HepG2 (cell line): ENCODE data around the gene SYT8.

Experiments used
- MAZ ChIP-seq, 2 experiments: sonication (generic) in 1 of 2; formaldehyde crosslinking in 1 of 2; IDR thresholded peaks; 2 replicates each; pipeline versions ENCODE4 v1.5.0 to v1.6.1; 2012 to 2020; ENCODE audit warnings: low read depth in 2 of 2, mild to moderate bottlenecking in 2 of 2, borderline replicate concordance in 1 of 2, improper control_type of control experiment in 1 of 2, low read length in 1 of 2, missing genetic modification reagents in 1 of 2, moderate library complexity in 1 of 2
- SAFB2 ChIP-seq: sonication (generic); formaldehyde crosslinking; IDR thresholded peaks from 2 replicates; pipeline ENCODE4 v1.5.1; 2020; ENCODE audit warnings: missing genetic modification reagents, low read depth, mild to moderate bottlenecking, borderline replicate concordance
- ZFP36L2 ChIP-seq: sonication (generic); formaldehyde crosslinking; IDR thresholded peaks from 2 replicates; pipeline ENCODE4 v1.4.0; 2020; ENCODE audit warnings: missing genetic modification reagents
- ZNF207 ChIP-seq: fragments of 450-650 bp; IDR thresholded peaks from 2 replicates; pipeline ENCODE4 v1.6.1; 2016; ENCODE audit warnings: antibody characterized with exemption, borderline replicate concordance
- TF ChIP-seq, protein P1 (sequence below), 2 experiments: sonication (generic) in 1 of 2; formaldehyde crosslinking in 1 of 2; IDR thresholded peaks; 2 replicates each; pipeline versions ENCODE4 v1.5.1 to v1.6.1; 2011 to 2020; ENCODE audit warnings: borderline replicate concordance in 1 of 2, low read depth in 1 of 2, low read length in 1 of 2, mild to moderate bottlenecking in 1 of 2, missing genetic modification reagents in 1 of 2, moderate library complexity in 1 of 2

DNA sequence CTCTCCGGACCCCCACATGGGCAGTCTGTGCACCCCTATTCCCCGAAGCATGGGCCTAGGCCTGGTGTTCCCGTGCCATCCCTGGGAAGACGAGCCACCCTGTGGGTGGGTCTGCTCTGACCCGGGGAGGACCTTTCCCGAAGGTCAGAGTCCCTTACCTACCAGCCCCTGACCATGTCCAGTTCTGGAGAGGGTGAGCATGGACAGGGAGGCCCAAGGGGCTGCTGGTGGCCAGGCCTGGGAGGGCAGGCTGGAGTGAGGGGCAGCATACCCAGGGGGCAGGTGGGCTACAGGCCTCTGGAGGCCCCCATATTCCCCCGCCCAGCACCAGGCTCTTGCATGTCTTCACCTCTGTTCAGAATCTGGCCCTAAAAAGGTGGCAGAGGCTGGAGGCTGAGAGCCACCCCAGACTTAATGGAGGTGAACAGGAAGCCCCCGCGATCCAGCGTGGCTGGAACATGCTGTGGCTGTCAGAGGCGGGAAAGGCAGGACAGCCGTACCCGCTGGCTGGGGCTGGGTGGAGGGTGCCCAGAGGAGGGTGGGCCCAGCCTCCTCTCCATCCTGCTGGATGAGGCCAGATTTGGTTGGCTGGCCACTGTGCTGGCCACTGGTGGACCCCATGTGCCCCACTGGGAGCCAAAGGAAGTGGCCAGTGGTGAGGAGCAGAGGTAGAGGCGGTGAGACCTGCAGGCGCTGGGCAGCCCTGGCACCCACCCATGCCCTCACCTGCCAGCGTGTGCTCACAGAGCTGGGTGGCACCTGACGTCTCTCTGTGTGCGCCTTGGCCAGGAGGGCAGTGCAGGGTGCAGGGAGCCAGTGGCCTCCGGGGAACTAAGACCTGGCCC is 11.2 kb upstream of the SYT8 start:
- no peak for TF ChIP-seq ZNF207
- TF ChIP-seq ZFP36L2 (CRISPR knock-in tag) = no peak
- TF ChIP-seq, protein P1, sequence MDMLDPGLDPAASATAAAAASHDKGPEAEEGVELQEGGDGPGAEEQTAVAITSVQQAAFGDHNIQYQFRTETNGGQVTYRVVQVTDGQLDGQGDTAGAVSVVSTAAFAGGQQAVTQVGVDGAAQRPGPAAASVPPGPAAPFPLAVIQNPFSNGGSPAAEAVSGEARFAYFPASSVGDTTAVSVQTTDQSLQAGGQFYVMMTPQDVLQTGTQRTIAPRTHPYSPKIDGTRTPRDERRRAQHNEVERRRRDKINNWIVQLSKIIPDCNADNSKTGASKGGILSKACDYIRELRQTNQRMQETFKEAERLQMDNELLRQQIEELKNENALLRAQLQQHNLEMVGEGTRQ (IDR thresholded peaks at IDR 0.05; ENCODE audit: low read depth, low read length) = no peak
- TF ChIP-seq, protein P1 (CRISPR knock-in tag; IDR thresholded peaks at IDR 0.05; ENCODE audit: borderline replicate concordance) = no peak
- TF ChIP-seq MAZ (IDR thresholded peaks at IDR 0.05; ENCODE audit: borderline replicate concordance, low read depth, low read length) = no peak
- TF ChIP-seq MAZ (CRISPR knock-in tag; IDR thresholded peaks at IDR 0.05; ENCODE audit: low read depth) = no peak
- TF ChIP-seq SAFB2 (CRISPR knock-in tag) = no peak
